Left ventricle myocardium inferior (tissue), 1 donor: ENCODE results near the gene OSBPL8. TPM values are rescaled to one million over a fixed set of nuclear protein-coding genes. Genes with fewer than 3 reads are reported as not detected.

ENCODE experiments used
- DNase-seq: peaks from one replicate; pipeline ENCODE4 v3.0.0-alpha.2; 2020
- H3K27ac ChIP-seq: fragments of 200-600 bp; replicated peaks from 2 replicates; pipeline ENCODE4 v1.8.0; 2021
- H3K27me3 ChIP-seq: fragments of 200-600 bp; 2 replicates; pipeline ENCODE4 v1.8.0; 2021; ENCODE audit warnings: low read depth
- H3K36me3 ChIP-seq: fragments of 200-600 bp; 2 replicates; pipeline ENCODE4 v1.8.0; 2021
- H3K4me1 ChIP-seq: fragments of 200-600 bp; 2 replicates; pipeline ENCODE4 v1.8.0; 2021
- H3K4me3 ChIP-seq: fragments of 200-600 bp; 2 replicates; pipeline ENCODE4 v1.8.0; 2021; ENCODE audit warnings: mild to moderate bottlenecking, moderate library complexity
- H3K9me3 ChIP-seq: fragments of 200-600 bp; replicated peaks from 2 replicates; pipeline ENCODE4 v1.8.0; 2021
- CTCF ChIP-seq: fragments of 200-600 bp; IDR thresholded peaks from 2 replicates; pipeline ENCODE4 v1.8.0; 2021; ENCODE audit warnings: antibody characterized with exemption, mild to moderate bottlenecking, borderline replicate concordance
- intact Hi-C: fragments of 100-400 bp; cut with micrococcal nuclease; formaldehyde crosslinking; loops from one replicate; pipeline ENCODE4 v1.11.0; 2022
- total RNA-seq: library from RNA; stranded (reverse); fragmentation: NEBNext Ultra II Directional; extraction: Animal tissue kit (Norgen Biotek cat#: 25700); gene quantifications from one replicate; pipeline ENCODE4 v1.2.1, GENCODE V29; 2021
- donor health status: DM: no; HTN: yes; CAD: no; lungs with severe emphysema.

OSBPL8 gene
- total RNA-seq, 1 donor from 2014 or later = 28.9 TPM

GRCh38 chr12:76432733-76433132 lies 126.8 kb downstream of the OSBPL8 start:
- no peaks in the 10 kb centered on the region for H3K36me3 ChIP-seq
- H3K9me3 ChIP-seq = peaks cover 38% of the 10 kb centered on the region
- H3K4me1 ChIP-seq = peaks cover 5% of the 10 kb centered on the region
- DNase-seq = no peak
- H3K27ac ChIP-seq = no peak overlapping the region
- no peak overlapping the region for H3K4me3 ChIP-seq
- H3K27me3 ChIP-seq = no peaks in the 10 kb centered on the region
- intact Hi-C loops = no loop called here
- no peak for TF ChIP-seq CTCF

- intact Hi-C loops = no loop called here
- H3K4me1 ChIP-seq = peaks cover 5% of the 10 kb centered on the region
- no peaks in the 10 kb centered on the region for H3K27me3 ChIP-seq
- peaks cover 10% of the 10 kb centered on the region for H3K36me3 ChIP-seq
- H3K9me3 ChIP-seq = peaks cover 48% of the 10 kb centered on the region
- no peak overlapping the region for H3K4me3 ChIP-seq
- no peak for DNase-seq
- no peak overlapping the region for H3K27ac ChIP-seq
- no peak for TF ChIP-seq CTCF
Observed at GRCh38 chr12:76428117-76428516, 131.5 kb downstream of the OSBPL8 start.

- Histone ChIP-seq H3K27me3 (no peaks in the 10 kb centered on the region), H3K36me3 (peaks cover 10% of the 10 kb centered on the region), H3K4me3 (no peak overlapping the region), H3K4me1 (peaks cover 20% of the 10 kb centered on the region), H3K9me3 (peaks cover 29% of the 10 kb centered on the region), H3K27ac (no peak overlapping the region)
- DNase-seq = no peak
- no peak for TF ChIP-seq CTCF
- intact Hi-C loops = no loop called here
Observed at GRCh38 chr12:76426160-76426559, 133.4 kb downstream of the OSBPL8 start.

GRCh38 chr12:76424941-76425340 lies 134.6 kb downstream of the OSBPL8 start:
- H3K4me3 ChIP-seq = no peak overlapping the region
- no peak overlapping the region for H3K27ac ChIP-seq
- DNase-seq = no peak
- intact Hi-C loops = no loop called here
- H3K9me3 ChIP-seq = peaks cover 29% of the 10 kb centered on the region
- no peaks in the 10 kb centered on the region for H3K27me3 ChIP-seq
- peaks cover 20% of the 10 kb centered on the region for H3K4me1 ChIP-seq
- H3K36me3 ChIP-seq = peaks cover 10% of the 10 kb centered on the region
- TF ChIP-seq CTCF = no peak

GRCh38 chr12:76422543-76423438 lies 136.8 kb downstream of the OSBPL8 start:
- intact Hi-C loops = no loop called here
- Histone ChIP-seq H3K27me3 (no peaks in the 10 kb centered on the region), H3K9me3 (peaks cover 29% of the 10 kb centered on the region), H3K36me3 (peaks cover 10% of the 10 kb centered on the region), H3K4me3 (no peak overlapping the region), H3K27ac (no peak overlapping the region), H3K4me1 (peaks cover 20% of the 10 kb centered on the region)
- no peak for DNase-seq
- no peak for TF ChIP-seq CTCF
